Activated CD4-positive, CD25-positive, alpha-beta regulatory T cell (primary cell): ENCODE measurements around the gene TMPRSS12.
"Not testable (repeated sequence)": the region's sequence is repeated elsewhere in the genome, so short reads cannot be mapped to it uniquely, and the experiment has no call there.

Experiments used
- DNase-seq, 4 experiments: peaks; one replicate each; lab custom pipeline; 2025; lab: John Stamatoyannopoulos, UW

Gene TMPRSS12

DNA sequence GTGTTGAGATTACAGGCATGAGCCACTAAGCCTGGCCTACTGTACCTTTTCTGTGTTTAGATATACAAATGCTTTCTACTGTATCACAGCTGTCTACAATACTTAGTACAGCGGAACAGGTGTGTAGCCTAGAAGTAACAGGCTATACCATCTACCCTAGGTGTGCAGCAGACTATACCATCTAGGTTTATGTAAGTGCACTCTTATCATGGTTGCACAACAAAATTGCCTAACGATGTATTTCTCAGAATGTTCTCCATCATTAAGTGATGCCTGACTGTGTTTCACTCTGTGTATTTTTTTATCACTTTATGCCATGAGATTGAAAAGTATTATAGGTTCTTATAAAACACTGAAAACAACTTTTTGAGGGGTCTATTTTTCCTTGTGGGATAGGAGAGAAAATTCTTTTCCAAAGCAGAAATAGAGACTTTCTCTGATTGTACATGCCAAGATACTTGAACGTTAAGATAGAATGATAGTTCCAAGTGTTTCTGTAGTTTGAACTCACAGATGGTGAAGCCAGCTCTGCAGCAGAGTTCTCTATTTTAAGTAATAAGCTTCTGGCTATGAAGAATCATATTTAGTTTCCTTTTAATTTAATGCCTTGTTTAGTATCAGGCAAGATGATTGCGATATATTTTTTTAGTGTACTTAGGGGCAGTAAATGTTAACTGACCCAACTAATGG, 17.0 kb downstream of the TMPRSS12 start:
- DNase-seq = no peak

DNA sequence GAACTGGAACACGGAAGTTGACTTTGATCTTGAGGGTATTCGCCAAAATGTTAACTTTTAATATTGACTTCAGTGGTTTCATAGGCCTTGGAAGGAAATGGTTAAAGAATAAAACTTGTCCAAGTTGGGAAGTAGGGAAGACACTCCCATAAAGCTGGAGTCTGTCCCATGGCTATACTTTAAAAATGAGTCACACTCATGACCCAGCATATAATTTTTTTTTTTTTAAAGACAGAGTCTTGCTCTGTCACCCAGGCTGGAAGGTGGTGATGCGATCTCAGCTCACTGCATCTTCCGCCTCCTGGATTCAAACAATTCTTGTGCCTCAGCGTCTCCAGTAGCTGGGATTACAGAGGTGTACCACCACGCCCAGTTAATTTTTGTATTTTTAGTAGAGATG, 19.6 kb downstream of the TMPRSS12 start:
- no peak for DNase-seq

DNA sequence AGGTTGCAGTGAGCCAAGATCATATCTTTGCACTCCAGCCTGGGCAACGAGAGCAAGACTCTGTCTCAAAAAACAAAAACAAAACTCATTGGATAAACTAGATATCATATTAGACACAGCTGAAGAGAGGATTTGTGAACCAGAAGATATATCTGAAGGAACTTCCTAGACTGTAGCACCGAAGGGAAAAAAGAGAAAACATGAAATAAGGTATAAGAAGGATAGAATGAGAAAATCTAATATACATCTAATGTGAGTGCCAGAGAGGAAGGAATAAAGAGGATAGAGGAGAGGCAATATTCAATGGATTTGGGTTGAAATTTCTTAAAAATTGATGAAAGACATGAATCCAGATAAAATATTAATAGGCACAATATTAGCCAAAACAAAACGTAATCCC, 22.5 kb downstream of the TMPRSS12 start:
- DNase-seq = no peak

DNA sequence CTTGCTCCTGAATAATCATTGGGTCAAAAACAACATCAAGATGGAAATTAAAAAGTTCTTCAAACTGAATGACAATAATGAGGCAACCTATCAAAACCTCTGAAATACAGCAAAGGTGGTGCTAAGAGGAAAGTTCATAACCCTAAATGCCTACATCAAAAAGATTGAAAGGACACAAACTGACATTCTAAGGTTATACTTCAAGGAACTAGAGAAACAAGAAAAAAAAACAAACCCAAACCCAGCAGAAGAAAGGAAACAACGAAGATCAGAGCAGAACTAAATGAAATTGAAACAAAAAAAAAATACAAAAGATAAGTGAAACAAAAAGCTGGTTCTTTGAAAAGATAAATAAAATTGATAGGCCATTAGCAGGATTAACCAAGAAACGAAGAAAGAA, 26.2 kb downstream of the TMPRSS12 start:
- not testable (repeated sequence) for DNase-seq

DNA sequence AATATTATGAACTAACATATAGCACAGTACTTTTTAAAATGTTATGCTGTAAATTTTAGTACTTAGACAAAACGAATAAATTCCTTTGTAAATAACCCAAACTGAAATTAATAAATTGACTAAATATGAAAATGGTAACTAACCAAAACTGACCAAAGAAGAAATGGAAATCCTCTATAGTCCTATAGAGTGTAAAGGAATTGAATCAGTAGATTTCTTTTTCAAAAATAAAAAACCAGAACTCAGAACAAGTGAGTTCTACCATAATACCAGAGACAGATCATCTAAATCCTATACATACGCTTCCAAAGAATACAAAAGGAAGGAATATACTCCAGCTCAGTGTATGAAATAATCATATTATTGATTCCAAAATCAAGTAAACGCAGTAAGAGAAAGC, 39.8 kb downstream of the TMPRSS12 start:
- DNase-seq = no peak

DNA sequence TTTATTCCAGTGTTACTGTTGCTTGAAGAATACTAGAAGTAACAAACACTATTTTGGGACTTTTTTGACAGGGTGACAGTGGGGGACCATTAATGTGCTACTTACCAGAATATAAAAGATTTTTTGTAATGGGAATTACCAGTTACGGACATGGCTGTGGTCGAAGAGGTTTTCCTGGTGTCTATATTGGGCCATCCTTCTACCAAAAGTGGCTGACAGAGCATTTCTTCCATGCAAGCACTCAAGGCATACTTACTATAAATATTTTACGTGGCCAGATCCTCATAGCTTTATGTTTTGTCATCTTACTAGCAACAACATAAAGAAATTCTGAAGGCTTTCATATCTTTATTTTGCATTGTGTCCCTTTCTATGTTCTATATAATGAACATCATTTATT, 44.5 kb downstream of the TMPRSS12 start:
- DNase-seq = no peak

DNA sequence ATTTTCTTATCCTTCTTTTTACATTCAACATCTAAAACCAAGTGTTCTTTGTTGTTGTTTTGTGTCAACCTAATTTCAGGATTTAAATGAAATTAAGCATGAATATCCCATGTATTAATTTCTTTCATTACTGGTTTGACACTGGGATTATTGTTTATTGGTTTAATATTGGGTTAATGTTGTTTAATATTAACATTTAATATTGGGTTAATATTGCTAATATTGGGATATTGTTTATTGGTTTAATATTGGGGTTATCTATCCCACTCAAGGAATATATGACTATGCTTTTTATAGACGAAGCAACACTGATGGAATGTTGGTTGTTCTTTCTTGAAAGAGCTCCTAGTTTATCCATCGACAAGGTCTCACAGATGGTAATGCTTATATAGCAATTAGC, 45.9 kb downstream of the TMPRSS12 start:
- DNase-seq = no peak

DNA sequence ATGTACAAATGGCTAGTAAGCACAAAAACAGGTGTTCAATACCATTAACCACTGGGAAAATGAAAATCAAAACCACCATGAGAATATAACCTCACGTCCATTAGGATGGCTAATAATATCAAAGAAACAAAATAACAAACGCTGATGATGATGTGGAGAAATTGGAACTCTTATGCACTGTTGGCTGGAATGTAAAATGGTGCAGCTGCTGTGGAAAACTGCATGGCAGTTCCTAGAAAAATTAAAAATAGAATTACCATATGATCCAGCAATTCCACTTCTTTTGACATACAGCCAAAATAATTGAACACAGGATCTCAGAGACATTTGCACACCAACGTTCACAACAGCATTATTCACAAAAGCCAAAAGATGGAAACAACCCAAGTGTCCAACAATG, 51.5 kb downstream of the TMPRSS12 start:
- DNase-seq = no peak

DNA sequence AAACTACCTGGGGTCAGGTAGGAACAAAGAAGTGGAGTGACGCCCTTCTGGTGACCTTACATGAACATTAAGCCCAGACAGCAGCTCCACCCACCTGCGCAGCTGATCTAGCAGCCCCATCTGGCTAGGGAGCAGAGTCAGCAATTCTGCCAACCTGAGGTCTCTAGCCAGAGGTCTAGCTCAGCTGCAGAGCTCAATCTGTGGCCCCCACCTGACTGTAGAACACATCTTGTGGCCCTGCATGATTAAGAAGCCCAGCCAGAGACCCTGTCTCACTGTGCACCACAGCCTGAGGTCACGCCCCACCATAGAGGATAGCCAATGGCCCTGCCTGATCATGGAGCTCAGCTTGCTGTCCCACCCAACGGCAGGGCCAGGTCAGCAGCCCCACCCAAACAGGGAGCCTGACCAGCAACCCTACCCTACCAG, 59.0 kb downstream of the TMPRSS12 start:
- no peak for DNase-seq

DNA sequence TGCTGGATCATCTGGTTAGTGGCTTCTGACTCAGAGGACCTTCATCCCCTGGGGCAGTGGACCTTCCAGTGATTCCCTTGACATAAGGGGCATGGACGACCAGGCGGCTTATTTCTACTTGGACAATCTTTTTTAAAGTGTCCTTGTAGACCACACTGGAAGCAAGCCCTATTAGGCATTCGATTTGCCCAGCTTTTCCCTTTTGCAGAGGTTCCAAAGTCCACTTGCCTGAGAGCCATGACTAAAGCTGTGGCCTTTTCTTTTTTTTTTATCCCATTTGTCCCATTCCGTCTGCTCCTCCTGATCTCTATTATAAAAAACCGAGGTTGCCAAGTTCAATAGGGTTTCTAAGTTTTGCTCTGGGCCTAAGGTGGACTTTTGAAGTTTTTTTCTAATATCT, 65.8 kb downstream of the TMPRSS12 start:
- DNase-seq = not testable (repeated sequence)

DNA sequence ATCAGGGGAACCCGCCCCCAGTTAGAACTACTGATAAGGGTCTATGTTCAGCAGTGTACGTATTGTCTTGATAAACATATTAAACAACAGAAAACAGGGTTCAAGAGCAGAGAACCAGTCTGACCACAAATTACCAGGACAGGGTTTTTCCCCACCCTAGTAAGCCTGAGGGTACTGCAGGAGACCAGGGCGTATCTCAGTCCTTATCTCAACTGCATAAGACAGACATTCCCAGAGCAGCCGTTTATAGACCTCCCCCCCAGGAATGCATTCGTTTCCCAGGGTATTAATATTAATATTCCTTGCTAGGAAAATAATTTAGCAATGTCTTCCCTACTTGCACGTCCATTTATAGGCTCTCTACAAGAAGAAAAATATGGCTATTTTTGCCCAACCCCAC, 69.6 kb downstream of the TMPRSS12 start:
- DNase-seq = not testable (repeated sequence)

DNA sequence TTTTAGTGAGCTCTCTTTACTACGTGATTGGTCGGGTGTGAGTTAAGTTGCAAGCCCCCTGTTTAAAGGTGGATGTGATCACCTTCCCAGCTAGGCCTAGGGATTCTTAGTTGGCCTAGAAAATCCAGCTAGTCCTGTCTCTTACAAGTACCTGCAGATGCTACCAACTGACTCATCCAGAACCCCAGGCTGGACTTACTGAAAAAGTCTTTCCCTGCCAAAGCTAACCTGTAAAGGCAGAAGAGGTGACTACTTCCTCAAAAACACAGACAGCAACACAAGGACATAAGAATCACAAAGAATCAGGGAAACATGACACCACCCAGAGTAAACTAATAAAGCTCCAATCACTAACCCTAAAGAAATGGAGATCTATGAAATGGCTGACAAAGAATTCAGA, 70.5 kb downstream of the TMPRSS12 start:
- no peak for DNase-seq

DNA sequence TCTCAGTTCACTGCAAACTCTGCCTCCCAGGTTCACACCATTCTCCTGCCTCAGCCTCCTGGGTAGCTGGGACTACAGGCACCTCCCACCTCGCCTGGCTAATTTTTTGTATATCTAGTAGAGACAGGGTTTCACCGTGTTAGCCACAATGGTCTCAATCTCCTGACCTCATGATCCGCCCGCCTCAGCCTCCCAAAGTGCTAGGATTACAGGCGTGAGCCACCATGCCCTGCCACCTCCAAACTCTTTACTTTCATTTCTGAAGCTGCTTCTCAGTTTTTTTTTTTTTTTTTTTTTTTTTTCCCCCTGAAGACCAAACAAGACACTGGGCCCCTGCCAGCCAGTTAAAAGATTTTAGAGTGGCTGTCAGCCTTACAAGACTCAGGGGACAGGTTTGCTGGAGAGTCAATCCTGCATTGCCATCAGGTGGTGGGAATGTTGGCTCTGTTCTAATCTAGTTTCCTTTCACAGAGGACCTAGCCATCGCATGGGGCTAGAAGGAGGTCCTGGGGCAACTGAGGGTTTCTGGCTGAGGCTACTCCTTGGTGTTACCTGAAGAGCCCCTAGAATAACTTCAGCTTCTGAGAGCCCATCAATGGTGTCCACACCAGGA, 72.3 kb downstream of the TMPRSS12 start:
- no peak for DNase-seq

DNA sequence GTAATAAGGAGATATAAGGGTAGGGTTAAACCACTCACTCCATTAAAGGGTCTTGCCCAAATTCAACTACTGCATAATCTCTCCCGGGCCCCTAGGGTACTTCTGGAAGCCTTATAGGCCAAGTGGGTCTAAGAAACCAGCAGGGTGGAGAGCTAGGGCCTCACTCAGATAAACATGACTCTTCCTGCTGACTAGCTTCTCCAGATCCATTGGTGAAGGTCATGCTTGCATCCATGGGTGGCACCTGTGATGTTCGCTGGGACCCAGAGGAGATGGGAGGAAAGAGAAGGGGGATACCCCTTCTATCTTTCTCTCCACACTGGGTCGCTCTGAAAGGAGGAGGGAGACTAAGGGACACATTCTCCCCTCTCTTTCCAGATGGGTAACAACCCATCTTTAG, 73.6 kb downstream of the TMPRSS12 start:
- DNase-seq = no peak

DNA sequence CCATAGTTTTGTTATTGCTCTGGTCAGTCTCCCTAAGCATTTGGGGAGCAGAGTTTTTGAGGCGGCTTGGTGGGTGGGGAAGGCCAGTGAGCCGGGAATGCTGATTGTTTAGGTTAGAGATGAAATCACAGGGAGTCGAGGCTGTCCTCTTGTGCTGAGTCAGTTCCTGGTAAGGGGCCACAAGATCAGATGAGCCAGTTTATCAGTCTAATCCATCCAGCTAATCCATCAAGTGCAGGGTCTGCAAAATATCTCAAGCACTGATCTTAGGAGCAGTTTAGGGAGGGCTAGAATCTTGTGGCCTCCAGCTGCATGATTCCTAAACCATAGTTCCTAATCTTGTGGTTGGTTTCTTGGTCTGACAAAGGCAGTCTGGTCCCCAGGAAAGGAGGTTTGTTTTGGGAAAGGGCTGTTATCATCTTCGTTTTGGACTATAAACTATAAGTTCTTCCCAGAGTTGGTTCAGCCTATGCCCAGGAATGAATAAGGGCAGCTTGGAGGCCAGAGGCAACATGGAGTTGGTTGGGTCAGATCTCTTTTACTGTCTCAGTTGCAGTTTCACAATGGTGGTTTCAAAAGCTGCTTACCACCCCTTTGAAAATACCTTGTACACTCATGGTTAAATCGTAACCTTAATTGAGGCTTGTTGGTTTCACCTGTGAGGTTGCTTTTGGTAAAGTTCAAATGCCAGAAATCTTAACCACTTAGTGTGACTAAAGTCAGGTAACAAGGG, 76.0 kb downstream of the TMPRSS12 start:
- no peak for DNase-seq

DNA sequence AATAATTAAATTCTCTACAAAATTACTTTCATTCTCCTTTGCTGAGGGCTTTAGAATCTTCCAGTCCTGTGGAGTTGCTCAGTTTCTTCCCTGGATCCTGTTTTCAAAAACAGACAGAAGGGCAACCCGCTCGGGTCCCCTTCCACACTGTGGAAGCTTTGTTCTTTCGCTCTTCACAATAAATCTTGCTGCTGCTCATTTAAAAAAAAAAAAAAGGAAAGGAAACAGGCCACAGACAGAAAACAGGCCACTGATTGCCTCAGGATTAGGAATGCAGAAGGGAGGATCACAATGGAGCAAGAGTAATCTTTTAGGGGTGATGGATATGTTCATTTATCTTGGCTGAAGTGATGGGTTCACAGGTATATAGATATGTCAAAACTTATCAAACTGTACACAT, 80.1 kb downstream of the TMPRSS12 start:
- DNase-seq = no peak

DNA sequence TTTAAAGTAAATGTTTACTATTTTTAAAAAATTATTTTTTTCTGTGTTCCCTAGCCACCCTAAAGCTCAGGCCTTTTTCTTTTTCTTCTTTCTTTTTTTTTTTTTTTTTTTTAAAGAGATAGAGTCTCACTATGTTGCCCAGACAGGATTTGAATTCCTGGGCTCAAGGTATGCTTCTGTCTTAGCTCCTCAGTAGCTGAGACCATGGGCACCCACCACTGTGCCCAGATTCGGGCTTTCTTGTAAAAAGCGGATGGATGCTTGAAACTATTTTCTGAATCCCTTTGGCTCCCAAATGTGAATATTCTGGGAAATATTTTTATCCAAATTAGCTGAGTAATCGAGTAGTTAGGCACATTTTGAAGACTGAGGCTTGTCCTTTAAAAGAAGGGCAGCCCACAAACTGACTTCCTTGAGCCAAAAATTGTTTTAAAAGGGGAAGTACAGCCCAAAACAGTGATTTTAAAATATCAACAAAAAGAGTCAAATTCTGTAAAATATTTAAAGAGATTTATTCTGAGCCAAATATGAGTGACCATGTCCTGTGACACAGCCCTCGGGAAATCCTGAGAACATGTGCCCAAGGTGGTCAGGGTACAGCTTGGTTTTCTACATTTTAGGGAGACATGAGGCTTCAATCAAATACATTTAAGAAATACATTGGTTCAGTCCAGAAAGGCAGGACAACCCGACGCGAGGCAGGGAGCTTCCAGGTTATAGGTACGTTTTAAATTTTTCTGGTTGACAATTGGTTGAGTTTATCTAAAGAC, 80.8 kb downstream of the TMPRSS12 start:
- DNase-seq = no peak

DNA sequence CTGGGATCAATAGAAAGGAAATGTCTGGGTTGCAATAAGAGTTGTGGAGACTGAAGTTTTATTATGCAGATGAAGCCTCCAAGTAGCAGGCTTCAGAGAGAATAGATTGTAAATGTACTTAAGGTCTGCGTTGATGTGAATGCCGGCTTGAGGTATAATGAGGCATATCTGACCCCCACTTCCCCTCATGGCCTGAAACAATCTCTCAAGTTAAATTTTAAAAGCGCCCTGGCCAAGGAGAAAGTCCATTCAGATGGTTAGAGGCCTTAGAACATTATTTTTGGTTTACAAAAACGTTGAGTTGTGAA, 81.4 kb downstream of the TMPRSS12 start:
- DNase-seq = no peak

DNA sequence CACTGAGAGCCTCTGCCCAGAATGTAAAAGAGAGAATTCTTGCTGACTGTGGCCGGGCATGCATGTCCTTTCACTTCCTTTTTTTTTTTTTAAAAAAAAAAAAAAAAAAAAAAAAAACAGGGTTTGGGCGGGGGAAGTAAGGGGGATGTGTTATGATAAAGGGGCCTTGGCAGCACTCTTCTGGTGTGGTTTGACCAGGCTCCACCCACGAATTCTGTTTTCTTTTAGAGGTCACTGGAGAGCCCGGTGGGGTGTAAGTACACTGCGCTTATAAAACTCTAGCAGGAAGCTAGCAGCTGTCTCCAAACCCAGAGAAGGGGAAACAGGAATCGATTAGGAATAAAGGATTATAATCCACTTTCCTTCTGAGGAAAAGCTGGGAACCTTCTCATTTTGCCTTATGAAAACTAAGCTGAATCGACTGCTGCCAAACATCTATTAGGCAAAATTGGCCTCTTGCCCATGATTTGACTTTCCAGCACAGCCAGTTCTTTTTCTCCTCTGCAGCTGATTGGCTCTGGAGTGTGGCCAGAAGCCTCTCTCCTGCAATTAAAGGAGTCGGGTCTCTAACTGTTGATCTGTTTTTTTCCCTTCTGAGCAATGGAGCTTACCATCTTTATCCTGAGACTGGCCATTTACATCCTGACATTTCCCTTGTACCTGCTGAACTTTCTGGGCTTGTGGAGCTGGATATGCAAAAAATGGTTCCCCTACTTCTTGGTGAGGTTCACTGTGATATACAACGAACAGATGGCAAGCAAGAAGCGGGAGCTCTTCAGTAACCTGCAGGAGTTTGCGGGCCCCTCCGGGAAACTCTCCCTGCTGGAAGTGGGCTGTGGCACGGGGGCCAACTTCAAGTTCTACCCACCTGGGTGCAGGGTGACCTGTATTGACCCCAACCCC, 82.0 kb downstream of the TMPRSS12 start:
- DNase-seq = no peak

DNA sequence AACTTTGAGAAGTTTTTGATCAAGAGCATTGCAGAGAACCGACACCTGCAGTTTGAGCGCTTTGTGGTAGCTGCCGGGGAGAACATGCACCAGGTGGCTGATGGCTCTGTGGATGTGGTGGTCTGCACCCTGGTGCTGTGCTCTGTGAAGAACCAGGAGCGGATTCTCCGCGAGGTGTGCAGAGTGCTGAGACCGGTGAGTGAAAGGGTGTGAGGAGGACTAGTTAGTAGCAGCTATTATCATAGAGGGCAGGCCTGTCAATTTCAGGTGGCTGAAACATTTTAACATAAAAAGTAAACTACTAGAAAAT, 82.6 kb downstream of the TMPRSS12 start:
- no peak for DNase-seq

DNA sequence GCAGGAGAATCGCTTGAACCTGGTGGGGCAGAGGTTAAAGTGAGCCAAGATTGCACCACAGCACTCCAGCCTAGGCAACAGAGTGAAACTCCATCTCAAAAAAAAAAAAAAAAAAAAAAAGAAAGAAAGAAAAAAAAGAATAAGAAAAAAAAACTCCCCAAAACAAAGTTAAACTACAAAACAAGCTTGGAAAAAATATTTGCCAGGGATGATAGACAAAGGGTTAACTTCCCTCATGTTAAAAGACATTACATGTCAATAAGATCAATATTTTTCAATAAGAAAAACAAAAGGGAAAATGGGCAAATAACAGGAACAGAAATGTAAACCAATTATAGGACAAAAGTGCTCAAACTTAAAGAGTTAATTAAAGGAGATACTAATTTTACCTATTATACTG, 83.2 kb downstream of the TMPRSS12 start:
- no peak for DNase-seq

DNA sequence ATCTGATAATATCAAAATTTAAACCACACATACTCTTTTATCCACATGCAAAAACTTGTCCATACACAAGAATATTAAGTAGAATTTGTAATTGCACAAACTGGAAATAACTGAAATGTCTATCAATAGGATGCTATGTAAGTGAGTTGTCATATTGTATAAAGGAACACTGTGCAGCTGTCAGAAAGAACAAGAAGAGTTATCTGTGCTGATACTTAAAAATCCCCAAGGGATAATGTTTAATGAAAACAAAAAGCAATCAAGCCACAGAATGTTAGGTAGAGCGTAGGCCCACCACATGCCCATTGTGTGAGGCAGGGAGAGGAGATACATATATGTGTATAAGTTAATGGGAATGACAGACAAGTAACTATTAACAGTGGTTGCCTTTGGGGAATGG, 83.7 kb downstream of the TMPRSS12 start:
- DNase-seq = no peak
